HCT116 (cell line): Measurements from ENCODE around the gene FES. TPM values are rescaled to one million over a fixed set of nuclear protein-coding genes. Genes with fewer than 3 reads are reported as not detected.
"Not testable (repeated sequence)": the region's sequence is repeated elsewhere in the genome, so short reads cannot be mapped to it uniquely, and the experiment has no call there.

Source experiments
- ATAC-seq: fragments of 200-7000 bp; cut with Tn5 transposase; 2 replicates; pipeline ENCODE4 v1.9.1; 2020; ENCODE audit warnings: mild to moderate bottlenecking, moderate library complexity
- BruUV-seq: library from RNA; stranded (reverse); fragments of 400-500 nt; replicated peaks from 2 replicates; lab custom pipeline; 2021; lab: Mats Ljungman, UMichigan
- CTCF ChIA-PET: fragments of 300-600 bp; sonication (Branson Sonifier 250); formaldehyde crosslinking; loops from one replicate; lab custom pipeline; 2021; ENCODE audit warnings: antibody characterized with exemption; lab: Charles Lee
- POLR2A ChIA-PET: fragments of 300-600, 350-600 bp; sonication (Branson Sonifier 250); formaldehyde crosslinking; loops from one replicate; lab custom pipeline; 2021; ENCODE audit warnings: antibody characterized with exemption; lab: Charles Lee
- RAD21 ChIA-PET, 2 experiments: fragments of 300-600 bp; sonication (Branson Sonifier 250); formaldehyde crosslinking; loops; one replicate each; lab custom pipeline; 2023; ENCODE audit warnings: low total read pairs in 2 of 2; ENCODE audit not compliant: uncharacterized antibody in 2 of 2, unreplicated experiment in 2 of 2, low non-redundant PET in 1 of 2; lab: Charles Lee
- DNase-seq: peaks from one replicate; pipeline ENCODE4 v3.0.0-alpha.2; 2010; ENCODE audit warnings: low read depth, low spot score
- H2AFZ ChIP-seq: fragments of 200-600 bp; shearing (Covaris generic), sonication (generic); 2 replicates; pipeline ENCODE4 v1.6.1; 2017; ENCODE audit warnings: low read depth, mixed run types, mixed read lengths, antibody characterized with exemption, low read length; ENCODE audit not compliant: poor library complexity, severe bottlenecking
- H3K27ac ChIP-seq: 2 replicates; pipeline ENCODE4 v1.5.1; 2012; ENCODE audit warnings: low read depth, low read length
- H3K27me3 ChIP-seq: fragments of 200-600 bp; sonication (generic); 2 replicates; pipeline ENCODE4 v1.6.1; 2016; ENCODE audit warnings: mixed run types, low read length, mixed read lengths; ENCODE audit not compliant: insufficient read depth
- H3K36me3 ChIP-seq, 2 experiments: fragments of 200-500 bp in 1 of 2; fragments of 200-600 bp in 1 of 2; sonication (Bioruptor generic) in 1 of 2; sonication (generic) in 1 of 2; 2 replicates each; pipeline versions ENCODE4 v1.5.1 to v1.6.1; 2014 to 2016; ENCODE audit warnings: low read length in 2 of 2, inconsistent platforms in 1 of 2, mixed read lengths in 1 of 2, mixed run types in 1 of 2; ENCODE audit not compliant: insufficient read depth in 2 of 2, control insufficient read depth in 1 of 2
- H3K4me1 ChIP-seq, 2 experiments: fragments of 200-600 bp in 1 of 2; sonication (generic) in 1 of 2; 2 replicates each; pipeline versions ENCODE4 v1.5.1 to v1.6.1; 2012 to 2017; ENCODE audit warnings: low read length in 2 of 2, inconsistent platforms in 1 of 2, mild to moderate bottlenecking in 1 of 2, mixed read lengths in 1 of 2, mixed run types in 1 of 2, moderate library complexity in 1 of 2; ENCODE audit not compliant: insufficient read depth in 2 of 2, control insufficient read depth in 1 of 2
- H3K4me2 ChIP-seq: fragments of 200-600 bp; sonication (generic); 2 replicates; pipeline ENCODE4 v1.6.1; 2017; ENCODE audit warnings: mixed run types, low read length, mixed read lengths
- H3K4me3 ChIP-seq, 2 experiments: fragments of 200-600 bp in 1 of 2; sonication (generic) in 1 of 2; replicated peaks in 1 of 2; 2 replicates each; pipeline ENCODE4 v1.5.1; 2011 to 2016; ENCODE audit warnings: low read length in 2 of 2, control low read depth in 1 of 2, low read depth in 1 of 2, mild to moderate bottlenecking in 1 of 2, mixed read lengths in 1 of 2, mixed run types in 1 of 2
- H3K79me2 ChIP-seq: fragments of 200-600 bp; sonication (generic); 2 replicates; pipeline ENCODE4 v1.6.1; 2017; ENCODE audit warnings: mild to moderate bottlenecking, mixed run types, low read length, moderate library complexity, mixed read lengths; ENCODE audit not compliant: insufficient read depth
- H3K9ac ChIP-seq: fragments of 200-600 bp; sonication (generic); 2 replicates; pipeline ENCODE4 v1.6.1; 2016; ENCODE audit warnings: low read length, mixed read lengths
- H3K9me2 ChIP-seq: fragments of 200-600 bp; sonication (generic), shearing (Covaris generic); 2 replicates; pipeline ENCODE4 v1.6.1; 2017; ENCODE audit warnings: mixed run types, mild to moderate bottlenecking, moderate library complexity; ENCODE audit not compliant: insufficient read depth
- H3K9me3 ChIP-seq, 2 experiments: fragments of 200-500 bp in 1 of 2; fragments of 200-600 bp in 1 of 2; sonication (Bioruptor generic) in 1 of 2; sonication (generic) in 1 of 2; 2 replicates each; pipeline ENCODE4 v1.6.1; 2014 to 2017; ENCODE audit warnings: low read length in 2 of 2, mixed read lengths in 2 of 2, inconsistent platforms in 1 of 2, low read depth in 1 of 2, mild to moderate bottlenecking in 1 of 2, mixed run types in 1 of 2, moderate library complexity in 1 of 2; ENCODE audit not compliant: control insufficient read depth in 1 of 2, insufficient read depth in 1 of 2
- H4K20me1 ChIP-seq: fragments of 200-600 bp; sonication (generic), shearing (Covaris generic); 2 replicates; pipeline ENCODE4 v1.6.1; 2017; ENCODE audit warnings: mixed run types, mild to moderate bottlenecking, moderate library complexity; ENCODE audit not compliant: insufficient read depth
- CBX3 ChIP-seq: IDR thresholded peaks from 2 replicates; pipeline ENCODE4 v1.6.1; 2012; ENCODE audit warnings: low read depth
- CEBPB ChIP-seq: IDR thresholded peaks from 2 replicates; pipeline ENCODE4 v1.6.1; 2012; ENCODE audit warnings: low read depth
- EGR1 ChIP-seq: IDR thresholded peaks from 2 replicates; pipeline ENCODE4 v1.6.1; 2012; ENCODE audit warnings: low read depth
- ELF1 ChIP-seq: IDR thresholded peaks from 2 replicates; pipeline ENCODE4 v1.6.1; 2012; ENCODE audit warnings: low read depth, borderline replicate concordance
- EZH2 ChIP-seq: fragments of 200-600 bp; sonication (generic); IDR thresholded peaks from 2 replicates; pipeline ENCODE4 v1.6.1; 2017; ENCODE audit warnings: antibody characterized with exemption, mixed run types
- EZH2phosphoT487 ChIP-seq: fragments of 200-600 bp; IDR thresholded peaks from 2 replicates; pipeline ENCODE4 v1.6.1; 2018; ENCODE audit warnings: antibody characterized with exemption, borderline replicate concordance
- FOSL1 ChIP-seq: IDR thresholded peaks from 2 replicates; pipeline ENCODE4 v1.6.1; 2012; ENCODE audit warnings: low read depth
- JUND ChIP-seq: IDR thresholded peaks from 2 replicates; pipeline ENCODE4 v1.6.1; 2012
- POLR2AphosphoS5 ChIP-seq: IDR thresholded peaks from 2 replicates; pipeline ENCODE4 v1.6.1; 2011; ENCODE audit warnings: mild to moderate bottlenecking, low read depth, low read length, moderate library complexity
- RAD21 ChIP-seq: IDR thresholded peaks from 2 replicates; pipeline ENCODE4 v1.6.1; 2012; ENCODE audit warnings: low read depth, mild to moderate bottlenecking
- REST ChIP-seq: IDR thresholded peaks from 2 replicates; pipeline ENCODE4 v1.6.1; 2012; ENCODE audit warnings: low read depth
- SIN3A ChIP-seq: IDR thresholded peaks from 2 replicates; pipeline ENCODE4 v1.6.1; 2012; ENCODE audit warnings: low read depth
- SP1 ChIP-seq: IDR thresholded peaks from 2 replicates; pipeline ENCODE4 v1.6.1; 2012; ENCODE audit warnings: low read depth
- SRF ChIP-seq: IDR thresholded peaks from 2 replicates; pipeline ENCODE4 v1.6.1; 2012; ENCODE audit warnings: low read depth
- intact Hi-C: fragments of 100-400 bp; cut with micrococcal nuclease; formaldehyde crosslinking; loops from 2 replicates; pipeline ENCODE4 v1.10.0; 2022
- total RNA-seq: library from RNA; stranded (reverse); gene quantifications from one replicate; pipeline ENCODE4 v1.2.1, GENCODE V29; 2021; ENCODE audit not compliant: unreplicated experiment
- TF ChIP-seq, protein P1 (sequence below): IDR thresholded peaks from 2 replicates; pipeline ENCODE4 v1.6.1; 2011; ENCODE audit warnings: mild to moderate bottlenecking, low read length, moderate library complexity; ENCODE audit not compliant: insufficient replicate concordance; ENCODE audit errors: extremely low read depth

Gene FES
- total RNA-seq, 1 experiment from 2014 or later, result 5.3 TPM

- BruUV-seq, result no TSS peak
- CTCF ChIA-PET, result interaction anchor here (1.3 kb wide), 1 partner anchor 15 kb away, joined by 3 read pairs; no protein-coding TSS in a partner anchor
Observed at GRCh38 chr15:90907838-90908507, 23.7 kb downstream of the FES start.

DNA sequence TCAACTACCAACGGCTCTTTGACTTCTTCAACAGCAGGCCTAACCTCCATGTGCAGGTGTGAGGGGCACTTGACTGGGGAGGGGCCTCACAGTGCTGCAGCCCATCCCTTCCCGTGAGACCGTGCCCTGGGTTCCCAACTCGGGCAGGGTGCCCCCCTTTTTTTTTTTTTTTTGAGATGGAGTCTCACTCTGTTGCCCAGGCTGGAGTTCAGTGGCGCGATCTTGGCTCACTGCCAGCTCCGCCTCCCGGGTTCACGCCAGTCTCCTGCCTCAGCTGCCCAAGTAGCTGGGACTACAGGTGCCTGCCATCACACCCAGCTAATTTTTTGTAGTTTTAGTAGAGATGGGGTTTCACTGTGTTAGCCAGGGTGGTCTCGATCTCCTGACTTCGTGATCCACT, 25.1 kb downstream of the FES start:
- CTCF ChIA-PET, result interaction anchor here (1.3 kb wide), 1 partner anchor 17 kb away, joined by 3 read pairs; no protein-coding TSS in a partner anchor
- H3K4me2 ChIP-seq, POLR2A ChIA-PET: not testable (repeated sequence)

More at GRCh38 chr15:90907838-90908507, 23.7 kb downstream of the FES start:
- Histone ChIP-seq H4K20me1 (no peaks in the 10 kb centered on the region), H3K79me2 (no peaks in the 10 kb centered on the region), H3K27me3 (no peaks in the 10 kb centered on the region), H3K36me3 (peaks cover 10 to 12% of the 10 kb centered on the region in 2 experiments; a peak in 3 of 4 replicates), H3K9me3 (no peaks in the 10 kb centered on the region), H3K4me3 (no peak overlapping the region), H3K27ac (no peak overlapping the region), H2AFZ (no peak overlapping the region), H3K9me2 (no peaks in the 10 kb centered on the region), H3K4me1 (peaks cover 2 to 10% of the 10 kb centered on the region in 2 experiments; a peak in 3 of 4 replicates), H3K9ac (no peak overlapping the region), H3K4me2 (no peak overlapping the region)
- ATAC-seq (no peak), DNase-seq (no peak)
- ChIA-PET POLR2A (no interaction called here), RAD21 (no interaction called here)
- intact Hi-C loops, result no loop called here
- TF ChIP-seq EGR1 (no peak), RAD21 (no peak), POLR2AphosphoS5 (no peak), JUND (no peak), EZH2 (no peak), SP1 (no peak), SRF (no peak), REST (no peak), FOSL1 (no peak), CBX3 (no peak), CEBPB (no peak), EZH2phosphoT487 (no peak), ELF1 (no peak), SIN3A (no peak)
- TF ChIP-seq, protein P1, sequence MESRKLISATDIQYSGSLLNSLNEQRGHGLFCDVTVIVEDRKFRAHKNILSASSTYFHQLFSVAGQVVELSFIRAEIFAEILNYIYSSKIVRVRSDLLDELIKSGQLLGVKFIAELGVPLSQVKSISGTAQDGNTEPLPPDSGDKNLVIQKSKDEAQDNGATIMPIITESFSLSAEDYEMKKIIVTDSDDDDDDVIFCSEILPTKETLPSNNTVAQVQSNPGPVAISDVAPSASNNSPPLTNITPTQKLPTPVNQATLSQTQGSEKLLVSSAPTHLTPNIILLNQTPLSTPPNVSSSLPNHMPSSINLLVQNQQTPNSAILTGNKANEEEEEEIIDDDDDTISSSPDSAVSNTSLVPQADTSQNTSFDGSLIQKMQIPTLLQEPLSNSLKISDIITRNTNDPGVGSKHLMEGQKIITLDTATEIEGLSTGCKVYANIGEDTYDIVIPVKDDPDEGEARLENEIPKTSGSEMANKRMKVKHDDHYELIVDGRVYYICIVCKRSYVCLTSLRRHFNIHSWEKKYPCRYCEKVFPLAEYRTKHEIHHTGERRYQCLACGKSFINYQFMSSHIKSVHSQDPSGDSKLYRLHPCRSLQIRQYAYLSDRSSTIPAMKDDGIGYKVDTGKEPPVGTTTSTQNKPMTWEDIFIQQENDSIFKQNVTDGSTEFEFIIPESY, result no peak

More for the DNA sequence above, 25.1 kb downstream of the FES start:
- DNase-seq, RAD21 ChIA-PET, H4K20me1 ChIP-seq, intact Hi-C loops, H3K27ac ChIP-seq, H3K9me2 ChIP-seq, H3K9ac ChIP-seq, BruUV-seq, ATAC-seq, H3K4me3 ChIP-seq, H2AFZ ChIP-seq, H3K27me3 ChIP-seq, H3K4me1 ChIP-seq, H3K9me3 ChIP-seq, H3K79me2 ChIP-seq: not testable (repeated sequence)
- H3K36me3 ChIP-seq, result peaks cover 10 to 14% of the 10 kb centered on the region in 2 experiments; a peak in 3 of 4 replicates
